Astrocyte (in vitro differentiated cells and primary cell): ENCODE results near the gene SGCG. TPM values are rescaled to one million over a fixed set of nuclear protein-coding genes. Genes with fewer than 3 reads are reported as not detected.

ENCODE experiments used
- DNase-seq: peaks from one replicate; pipeline ENCODE4 v3.0.0-alpha.2; 2010; ENCODE audit warnings: low read depth
- FAIRE-seq: peaks from 2 replicates; lab custom pipeline; 2011; peaks lifted over from hg19 to GRCh38; lab: Jason Lieb, UNC
- H2AFZ ChIP-seq: 2 replicates; pipeline ENCODE4 v1.6.0; 2012; ENCODE audit warnings: low read depth, low read length, inconsistent platforms
- H3K27ac ChIP-seq: 2 replicates; pipeline ENCODE4 v1.5.1; 2011; ENCODE audit warnings: low read depth, low read length, inconsistent platforms
- H3K27me3 ChIP-seq: 2 replicates; pipeline ENCODE4 v1.6.0; 2011; ENCODE audit warnings: low read length, inconsistent platforms; ENCODE audit not compliant: insufficient read depth
- H3K36me3 ChIP-seq: 2 replicates; pipeline ENCODE4 v1.5.1; 2011; ENCODE audit warnings: low read length, inconsistent platforms; ENCODE audit not compliant: insufficient read depth
- H3K4me1 ChIP-seq: 2 replicates; pipeline ENCODE4 v1.5.1; 2011; ENCODE audit warnings: low read length, inconsistent platforms; ENCODE audit not compliant: insufficient read depth
- H3K4me2 ChIP-seq: 2 replicates; pipeline ENCODE4 v1.6.0; 2012; ENCODE audit warnings: low read length, inconsistent platforms
- H3K4me3 ChIP-seq: 2 replicates; pipeline ENCODE4 v1.5.1; 2011; ENCODE audit warnings: low read depth, mild to moderate bottlenecking, low read length, inconsistent platforms; ENCODE audit not compliant: insufficient read depth
- H3K79me2 ChIP-seq: 2 replicates; pipeline ENCODE4 v1.6.0; 2012; ENCODE audit warnings: mild to moderate bottlenecking, low read length, inconsistent platforms; ENCODE audit not compliant: insufficient read depth
- H3K9ac ChIP-seq: 2 replicates; pipeline ENCODE4 v1.6.0; 2012; ENCODE audit warnings: mild to moderate bottlenecking, low read length, inconsistent platforms
- H3K9me3 ChIP-seq: 2 replicates; pipeline ENCODE4 v1.5.1; 2012; ENCODE audit warnings: low read depth, mild to moderate bottlenecking, low read length, inconsistent platforms; ENCODE audit not compliant: insufficient read depth
- H4K20me1 ChIP-seq: 2 replicates; pipeline ENCODE4 v1.6.0; 2012; ENCODE audit warnings: low read length, inconsistent platforms; ENCODE audit not compliant: insufficient read depth
- H3K27ac Mint-ChIP-seq: one replicate; pipeline ENCODE4 v1.8.0; 2021; ENCODE audit warnings: mild to moderate bottlenecking, mixed read lengths; ENCODE audit not compliant: unreplicated experiment
- H3K27me3 Mint-ChIP-seq: one replicate; pipeline ENCODE4 v1.8.0; 2021; ENCODE audit warnings: low read depth, mixed read lengths; ENCODE audit not compliant: unreplicated experiment
- H3K36me3 Mint-ChIP-seq: one replicate; pipeline ENCODE4 v1.8.0; 2021; ENCODE audit warnings: low read depth, mixed read lengths; ENCODE audit not compliant: unreplicated experiment
- H3K4me1 Mint-ChIP-seq: one replicate; pipeline ENCODE4 v1.8.0; 2021; ENCODE audit warnings: low read depth, mixed read lengths; ENCODE audit not compliant: unreplicated experiment
- H3K4me3 Mint-ChIP-seq: one replicate; pipeline ENCODE4 v1.8.0; 2021; ENCODE audit warnings: mild to moderate bottlenecking, moderate library complexity, mixed read lengths; ENCODE audit not compliant: unreplicated experiment
- H3K9me3 Mint-ChIP-seq: one replicate; pipeline ENCODE4 v1.8.0; 2021; ENCODE audit warnings: mild to moderate bottlenecking, mixed read lengths; ENCODE audit not compliant: unreplicated experiment
- EZH2 ChIP-seq: IDR thresholded peaks from 2 replicates; pipeline ENCODE4 v1.6.1; 2012; ENCODE audit warnings: mild to moderate bottlenecking, low read length, inconsistent platforms; ENCODE audit not compliant: insufficient read depth
- total RNA-seq: library from RNA; stranded (reverse); gene quantifications from 2 replicates; pipeline ENCODE4 v1.2.1, GENCODE V29; 2021
- TF ChIP-seq, protein P1 (sequence below): IDR thresholded peaks from 2 replicates; pipeline ENCODE4 v1.5.1; 2011; ENCODE audit warnings: low read depth, mild to moderate bottlenecking, inconsistent platforms, low read length, moderate library complexity; ENCODE audit not compliant: insufficient read depth

SGCG gene
- total RNA-seq, 1 donor from 2014 or later, result 0.18 TPM

DNA sequence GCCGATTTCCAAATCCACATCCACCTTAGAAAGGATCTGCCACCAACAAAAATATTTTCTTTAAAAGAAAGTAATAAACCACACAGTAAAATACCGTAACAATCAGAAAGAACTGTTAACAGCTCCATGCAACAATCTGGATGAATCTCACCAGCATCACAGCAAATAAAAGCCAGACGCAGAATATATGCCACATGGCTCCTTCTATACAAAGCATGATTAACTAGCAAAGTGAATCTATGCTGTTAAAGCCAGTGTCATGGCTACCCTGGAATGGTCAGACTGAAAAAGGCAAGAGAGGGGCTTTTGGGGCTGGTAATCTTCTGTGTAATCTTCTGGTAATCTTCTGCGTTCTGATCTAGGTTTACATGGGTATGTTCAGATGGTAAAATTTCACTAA, 171.4 kb downstream of the SGCG start:
- DNase-seq (no peak), FAIRE-seq (no peak)
- Histone ChIP-seq H4K20me1 (peaks cover 82% of the 10 kb centered on the region), H3K4me1 (peaks cover 14% of the 10 kb centered on the region), H3K36me3 (peaks cover 94% of the 10 kb centered on the region), H3K4me3 (no peak overlapping the region), H3K27me3 (no peaks in the 10 kb centered on the region), H3K27ac (no peak overlapping the region), H3K9me3 (no peaks in the 10 kb centered on the region), H3K9ac (no peak overlapping the region), H3K4me2 (no peak overlapping the region), H2AFZ (no peak overlapping the region), H3K79me2 (peaks cover 99% of the 10 kb centered on the region)
- Mint-ChIP-seq H3K4me1 (peaks cover 26% of the 10 kb centered on the region), H3K27ac (no peak overlapping the region), H3K9me3 (no peaks in the 10 kb centered on the region), H3K4me3 (no peak overlapping the region), H3K27me3 (no peaks in the 10 kb centered on the region), H3K36me3 (peaks cover 44% of the 10 kb centered on the region)
- TF ChIP-seq, protein P1, sequence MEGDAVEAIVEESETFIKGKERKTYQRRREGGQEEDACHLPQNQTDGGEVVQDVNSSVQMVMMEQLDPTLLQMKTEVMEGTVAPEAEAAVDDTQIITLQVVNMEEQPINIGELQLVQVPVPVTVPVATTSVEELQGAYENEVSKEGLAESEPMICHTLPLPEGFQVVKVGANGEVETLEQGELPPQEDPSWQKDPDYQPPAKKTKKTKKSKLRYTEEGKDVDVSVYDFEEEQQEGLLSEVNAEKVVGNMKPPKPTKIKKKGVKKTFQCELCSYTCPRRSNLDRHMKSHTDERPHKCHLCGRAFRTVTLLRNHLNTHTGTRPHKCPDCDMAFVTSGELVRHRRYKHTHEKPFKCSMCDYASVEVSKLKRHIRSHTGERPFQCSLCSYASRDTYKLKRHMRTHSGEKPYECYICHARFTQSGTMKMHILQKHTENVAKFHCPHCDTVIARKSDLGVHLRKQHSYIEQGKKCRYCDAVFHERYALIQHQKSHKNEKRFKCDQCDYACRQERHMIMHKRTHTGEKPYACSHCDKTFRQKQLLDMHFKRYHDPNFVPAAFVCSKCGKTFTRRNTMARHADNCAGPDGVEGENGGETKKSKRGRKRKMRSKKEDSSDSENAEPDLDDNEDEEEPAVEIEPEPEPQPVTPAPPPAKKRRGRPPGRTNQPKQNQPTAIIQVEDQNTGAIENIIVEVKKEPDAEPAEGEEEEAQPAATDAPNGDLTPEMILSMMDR, result no peak
- TF ChIP-seq EZH2, result no peak

DNA sequence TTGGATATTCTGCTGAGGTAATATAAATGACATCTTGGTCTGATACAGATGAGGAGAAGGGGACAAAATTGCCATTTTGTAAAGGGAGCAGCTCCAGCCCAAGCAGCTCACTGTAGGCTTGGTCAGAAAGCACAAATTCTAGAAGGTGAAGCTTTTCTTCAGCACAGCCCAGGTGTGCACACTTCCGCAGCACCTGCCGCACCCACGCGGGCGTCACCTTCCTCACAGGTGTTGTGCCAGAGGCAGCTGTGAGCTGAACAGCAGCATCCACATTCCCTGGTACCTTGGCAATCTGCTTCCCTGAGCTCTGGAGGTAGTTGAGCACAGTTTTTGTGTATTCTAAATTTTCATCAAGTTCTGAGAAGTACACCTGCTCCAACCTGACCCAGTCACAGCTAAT, 173.7 kb downstream of the SGCG start:
- H2AFZ ChIP-seq, result no peak overlapping the region
- Mint-ChIP-seq H3K9me3 (no peaks in the 10 kb centered on the region), H3K36me3 (peaks cover 30% of the 10 kb centered on the region), H3K27me3 (no peaks in the 10 kb centered on the region), H3K27ac (no peak overlapping the region), H3K4me3 (no peak overlapping the region), H3K4me1 (peaks cover 17% of the 10 kb centered on the region)
- TF ChIP-seq, protein P1, result no peak
- TF ChIP-seq EZH2, result no peak
- peaks cover 61% of the 10 kb centered on the region for H4K20me1 ChIP-seq
- H3K9me3 ChIP-seq, result no peaks in the 10 kb centered on the region
- FAIRE-seq (no peak), DNase-seq (no peak)
- H3K4me2 ChIP-seq, result no peak overlapping the region
- H3K4me3 ChIP-seq, result no peak overlapping the region
- peaks cover 98% of the 10 kb centered on the region for H3K79me2 ChIP-seq
- peaks cover 11% of the 10 kb centered on the region for H3K4me1 ChIP-seq
- peaks cover 87% of the 10 kb centered on the region for H3K36me3 ChIP-seq
- H3K9ac ChIP-seq, result no peak overlapping the region
- no peaks in the 10 kb centered on the region for H3K27me3 ChIP-seq
- no peak overlapping the region for H3K27ac ChIP-seq

DNA sequence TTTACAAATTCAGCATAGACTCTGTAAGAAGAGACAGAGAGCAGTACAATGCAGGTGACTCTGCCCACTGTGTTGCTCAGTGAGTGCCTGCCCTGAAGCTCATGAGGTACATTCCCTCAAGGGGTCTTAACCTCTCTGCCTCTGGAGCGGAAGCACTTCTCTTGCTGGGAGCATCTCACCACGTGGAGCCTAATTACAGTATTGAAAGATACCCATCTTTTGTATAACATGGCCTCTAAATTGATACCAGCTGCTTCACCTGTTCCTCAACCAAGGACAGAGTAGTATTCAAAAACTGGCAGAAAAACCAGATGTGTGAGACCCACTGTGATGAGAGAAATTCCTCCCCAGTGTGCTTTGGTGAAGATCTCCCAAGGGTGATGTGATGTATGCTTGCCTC, 175.6 kb downstream of the SGCG start:
- TF ChIP-seq, protein P1, result no peak
- no peak for TF ChIP-seq EZH2
- Mint-ChIP-seq H3K9me3 (no peaks in the 10 kb centered on the region), H3K4me3 (no peak overlapping the region), H3K27ac (no peak overlapping the region), H3K27me3 (no peaks in the 10 kb centered on the region), H3K4me1 (peaks cover 5% of the 10 kb centered on the region), H3K36me3 (peaks cover 28% of the 10 kb centered on the region)
- DNase-seq, result no peak
- Histone ChIP-seq H3K4me2 (no peak overlapping the region), H3K27me3 (no peaks in the 10 kb centered on the region), H3K79me2 (peaks cover 97% of the 10 kb centered on the region), H3K4me3 (no peak overlapping the region), H3K9ac (no peak overlapping the region), H3K36me3 (peaks cover 84% of the 10 kb centered on the region), H2AFZ (no peak overlapping the region), H3K9me3 (no peaks in the 10 kb centered on the region), H3K4me1 (no peaks in the 10 kb centered on the region), H4K20me1 (peaks cover 62% of the 10 kb centered on the region), H3K27ac (no peak overlapping the region)
- FAIRE-seq, result no peak
